Measurements from ENCODE around the gene KRTAP4-16. TPM values are rescaled to one million over a fixed set of nuclear protein-coding genes. Genes with fewer than 3 reads are reported as not detected.
"Not testable (repeated sequence)": the region's sequence is repeated elsewhere in the genome, so short reads cannot be mapped to it uniquely, and the experiment has no call there.

KRTAP4-16 gene
- total and polyA plus RNA-seq, 8 donors = not detected

DNA sequence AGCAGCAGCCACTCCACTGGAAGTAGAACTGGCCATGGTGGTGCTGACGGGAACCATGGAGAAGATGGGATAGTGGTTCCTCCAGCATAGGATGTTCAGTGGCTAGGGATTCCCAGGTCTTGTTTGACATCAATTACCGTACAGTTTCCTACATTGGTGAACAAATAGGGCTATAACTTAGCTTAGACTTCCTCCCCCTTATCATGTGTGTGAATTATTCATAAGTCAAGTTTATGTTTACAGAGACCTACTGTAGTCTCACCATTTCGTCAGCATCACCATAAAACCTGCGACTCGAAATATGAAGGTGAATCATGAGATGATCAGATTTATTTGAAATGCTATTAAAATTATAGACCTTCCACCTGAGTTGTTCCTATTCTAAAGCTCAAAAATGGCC is 43.3 kb downstream of the KRTAP4-16 start:
- H3K27ac ChIP-seq = no peak overlapping the region

GRCh38 chr17:41057547-41057946 is 44.5 kb downstream of the KRTAP4-16 start:
- WGBS, 5 donors = 79 to 100% (median 98%) methylated on average over 1 of the region's 1 CpG
- H3K4me3 ChIP-seq = no peak overlapping the region
- no peaks in the 10 kb centered on the region for H3K4me1 ChIP-seq
- no peaks in the 10 kb centered on the region for H3K36me3 ChIP-seq
- no peak for DNase-seq
- H3K27ac ChIP-seq = no peak overlapping the region
- TF ChIP-seq CTCF (IDR thresholded peaks at IDR 0.05) (no peak), EP300 (IDR thresholded peaks at IDR 0.05) (no peak), POLR2AphosphoS5 (IDR thresholded peaks at IDR 0.05) (no peak), POLR2A (IDR thresholded peaks at IDR 0.05) (no peak)
- H3K9me3 ChIP-seq = peaks cover 0 to 8% (median 4%) of the 10 kb centered on the region in 4 donors
- H3K27me3 ChIP-seq = peaks cover 0 to 36% (median 6%) of the 10 kb centered on the region in 3 donors
- intact Hi-C loops (cut with DNase I; ENCODE audit: low total_unique reads) = no loop called here

More for the DNA sequence above, 43.3 kb downstream of the KRTAP4-16 start:
- TF ChIP-seq POLR2A (IDR thresholded peaks at IDR 0.05) (no peak), CTCF (IDR thresholded peaks at IDR 0.05) (no peak), EP300 (IDR thresholded peaks at IDR 0.05) (no peak), POLR2AphosphoS5 (IDR thresholded peaks at IDR 0.05) (no peak)
- Histone ChIP-seq H3K9me3 (peaks cover 0 to 8% (median 2%) of the 10 kb centered on the region in 4 donors), H3K4me1 (no peaks in the 10 kb centered on the region), H3K27me3 (peaks cover 0 to 36% (median 6%) of the 10 kb centered on the region in 3 donors), H3K4me3 (no peak overlapping the region), H3K36me3 (no peaks in the 10 kb centered on the region)
- intact Hi-C loops (cut with DNase I; ENCODE audit: low total_unique reads) = no loop called here
- WGBS, 5 donors = 88 to 94% (median 90%) methylated on average over 5 of the region's 5 CpGs
- no peak for DNase-seq

DNA sequence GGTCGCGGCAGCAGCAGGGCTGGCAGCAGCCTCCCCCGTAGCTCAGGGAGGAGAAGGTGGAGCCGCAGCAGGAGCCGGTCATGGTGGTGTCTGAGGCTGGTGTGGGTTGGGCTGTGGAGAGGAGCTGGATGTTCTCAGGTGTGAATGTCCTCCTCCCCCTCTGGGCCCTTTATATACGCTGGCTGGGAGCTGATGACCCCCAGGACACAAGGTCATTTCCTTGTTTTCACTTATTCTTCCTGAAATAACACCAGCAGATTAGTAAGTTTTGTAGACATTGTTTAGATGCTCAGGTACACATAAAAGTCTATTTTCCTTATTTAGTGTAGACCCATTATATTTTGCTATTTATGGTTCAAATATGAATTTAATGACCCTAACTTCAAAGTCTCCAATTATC is 46.9 kb downstream of the KRTAP4-16 start, which contains the start of gene KRTAP2-2:
TSS of gene KRTAP2-2 (minus strand) at position 101 of the 400 bp plus-strand sequence. CDS start at position 82, 19 bp downstream.
- H3K27ac ChIP-seq; DNase-seq; H3K36me3 ChIP-seq; intact Hi-C loops (cut with DNase I; ENCODE audit: low total_unique reads); H3K9me3 ChIP-seq; H3K4me1 ChIP-seq; H3K4me3 ChIP-seq: not testable (repeated sequence)
- 27 to 52% (median 44%) methylated on average over 1 of the region's 6 CpGs for WGBS, 5 donors
- H3K27me3 ChIP-seq = peaks cover 0 to 34% (median 6%) of the 10 kb centered on the region in 3 donors

DNA sequence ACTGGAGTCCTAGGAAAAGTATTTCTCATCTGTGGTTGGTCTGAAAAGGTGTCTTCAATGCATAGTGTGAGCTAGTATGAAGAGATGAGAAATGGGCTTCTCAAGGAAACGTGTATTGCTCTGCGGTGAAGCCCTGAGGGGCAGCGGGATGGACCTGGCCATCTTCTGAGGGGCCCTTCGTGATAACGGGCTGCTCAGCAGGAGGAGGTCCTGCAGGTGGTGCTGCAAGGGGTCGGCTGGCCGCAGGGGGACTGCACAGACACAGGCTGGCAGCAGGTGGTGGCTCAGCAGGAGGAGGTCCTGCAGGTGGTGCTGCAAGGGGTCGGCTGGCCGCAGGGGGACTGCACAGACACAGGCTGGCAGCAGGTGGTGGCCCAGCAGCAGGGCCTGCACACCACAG is 47.5 kb downstream of the KRTAP4-16 start:
- H3K36me3 ChIP-seq; H3K27ac ChIP-seq; DNase-seq; H3K9me3 ChIP-seq; intact Hi-C loops (cut with DNase I; ENCODE audit: low total_unique reads); H3K4me3 ChIP-seq; H3K4me1 ChIP-seq: not testable (repeated sequence)
- H3K27me3 ChIP-seq = peaks cover 0 to 32% (median 6%) of the 10 kb centered on the region in 3 donors
- 72 to 79% (median 72%) methylated on average over 7 to 9 of the region's 9 CpGs for WGBS, 5 donors

GRCh38 chr17:41054025-41054424 is 48.0 kb downstream of the KRTAP4-16 start:
- no peaks in the 10 kb centered on the region for H3K36me3 ChIP-seq
- no peak for DNase-seq
- H3K27ac ChIP-seq = no peak overlapping the region
- no peak overlapping the region for H3K4me3 ChIP-seq
- H3K9me3 ChIP-seq = peaks cover 0 to 8% (median 4%) of the 10 kb centered on the region in 4 donors
- H3K4me1 ChIP-seq = no peaks in the 10 kb centered on the region
- WGBS, 5 donors = 82 to 88% (median 85%) methylated on average over 4 of the region's 4 CpGs
- peaks cover 0 to 31% (median 6%) of the 10 kb centered on the region in 3 donors for H3K27me3 ChIP-seq
- TF ChIP-seq POLR2A (IDR thresholded peaks at IDR 0.05) = no peak
- TF ChIP-seq CTCF (IDR thresholded peaks at IDR 0.05) = no peak
- TF ChIP-seq POLR2AphosphoS5 (IDR thresholded peaks at IDR 0.05) = no peak
- no peak for TF ChIP-seq EP300 (IDR thresholded peaks at IDR 0.05)
- intact Hi-C loops (cut with DNase I; ENCODE audit: low total_unique reads) = no loop called here

Measured in stomach (tissue), 9 donors.